GM19099 (cell line): ENCODE results near the gene DPYD.

Experiments
- POLR2A ChIP-seq: IDR thresholded peaks from 3 replicates; pipeline ENCODE4 v1.6.1; 2011; ENCODE audit warnings: low read depth; ENCODE audit not compliant: insufficient read length; ENCODE audit errors: extremely low read depth

DPYD gene

GRCh38 chr1:97919585-97920261 is 1.1 kb downstream of the DPYD start:
- TF ChIP-seq POLR2A: no peak

DNA sequence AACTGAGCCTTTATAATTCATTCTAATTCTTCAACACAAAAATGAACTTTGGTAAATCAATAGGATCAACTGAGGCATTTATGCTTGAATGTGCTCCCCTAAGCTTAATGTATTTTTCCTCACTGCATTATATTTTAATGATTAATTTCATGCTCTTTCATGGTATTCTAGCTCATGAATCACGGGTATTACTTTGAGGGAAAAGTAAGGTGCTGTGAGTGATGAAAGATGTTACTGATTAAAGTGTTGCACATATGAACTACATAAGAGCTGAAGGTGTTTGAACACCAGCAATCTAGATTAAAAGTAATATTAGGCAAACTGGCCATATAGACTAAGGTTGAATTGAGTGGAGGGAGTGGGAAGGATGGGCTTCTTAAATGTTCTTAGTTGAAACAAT is 1.9 kb downstream of the DPYD start:
- no peak for TF ChIP-seq POLR2A

DNA sequence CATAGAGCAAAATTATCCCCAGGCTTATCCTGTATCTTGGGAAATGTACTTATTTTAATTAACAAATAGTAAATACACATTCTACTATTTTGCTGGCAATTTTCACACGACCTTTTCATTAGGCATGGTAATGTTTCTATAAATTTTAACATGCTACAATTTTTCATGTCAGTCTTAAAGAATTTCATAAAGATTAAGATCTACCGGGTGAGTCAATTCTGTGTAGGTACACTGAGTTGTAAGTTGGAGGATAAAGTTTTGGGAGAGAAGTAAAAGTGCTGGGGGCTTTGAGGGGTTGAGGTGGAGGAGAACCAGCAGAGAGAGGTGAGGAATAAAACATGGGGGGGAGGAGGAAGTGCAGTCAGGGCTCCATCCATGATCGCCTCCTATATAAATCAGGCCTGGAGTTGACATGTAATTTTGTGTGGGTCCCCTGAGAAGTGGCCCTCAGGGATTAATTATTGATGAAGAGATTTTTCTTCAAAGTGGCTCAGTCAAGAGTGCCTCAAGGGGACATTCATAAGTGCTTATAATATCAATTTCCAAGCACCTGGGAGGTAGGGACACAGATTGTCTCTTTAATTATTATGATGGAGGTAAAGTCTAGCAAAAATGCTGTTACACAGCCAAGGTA is 7.2 kb downstream of the DPYD start:
- TF ChIP-seq POLR2A: no peak

DNA sequence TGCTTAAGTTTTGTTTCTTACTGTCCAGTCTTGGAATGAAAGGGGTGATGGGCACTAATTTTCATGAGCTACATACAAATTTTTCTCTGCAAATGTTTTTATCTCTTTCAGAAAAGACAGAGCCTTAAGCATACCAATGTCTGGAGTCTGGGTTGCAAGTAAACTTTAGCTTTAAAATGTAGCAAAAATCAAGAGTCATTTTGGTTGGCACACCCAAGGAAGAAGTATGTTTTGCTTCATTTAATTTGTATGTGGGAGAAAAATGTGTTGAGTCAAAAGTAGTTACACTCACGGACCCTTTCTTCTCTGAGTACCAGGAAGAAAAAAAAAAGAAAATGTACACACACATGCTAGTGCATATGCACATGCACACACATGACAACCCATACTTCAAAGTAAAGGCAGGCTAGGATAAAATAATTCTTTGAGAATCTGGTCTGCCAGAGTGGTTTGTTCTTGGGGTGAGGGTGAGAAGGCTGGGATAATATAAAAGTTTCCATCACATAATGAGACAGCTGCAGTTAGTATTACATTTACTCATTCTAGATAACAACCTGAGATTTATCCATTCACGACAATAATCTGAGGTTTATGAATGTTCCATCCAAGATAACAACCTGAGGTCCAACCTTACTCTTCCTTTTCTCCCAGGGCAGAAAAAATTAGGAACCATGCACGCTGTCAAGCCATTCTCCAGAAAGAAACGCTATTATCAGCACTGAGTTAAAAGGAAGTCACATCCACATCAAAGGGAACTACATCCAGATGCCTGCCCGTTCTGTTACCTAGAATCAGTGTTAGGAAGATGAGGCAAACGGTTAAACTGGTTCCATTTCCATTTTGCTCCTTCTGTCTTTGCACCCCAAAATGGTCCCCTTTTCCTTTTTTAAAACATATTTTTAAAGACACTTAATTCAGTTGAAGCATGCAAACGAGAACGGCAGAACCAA is 9.3 kb downstream of the DPYD start:
- no peak for TF ChIP-seq POLR2A

DNA sequence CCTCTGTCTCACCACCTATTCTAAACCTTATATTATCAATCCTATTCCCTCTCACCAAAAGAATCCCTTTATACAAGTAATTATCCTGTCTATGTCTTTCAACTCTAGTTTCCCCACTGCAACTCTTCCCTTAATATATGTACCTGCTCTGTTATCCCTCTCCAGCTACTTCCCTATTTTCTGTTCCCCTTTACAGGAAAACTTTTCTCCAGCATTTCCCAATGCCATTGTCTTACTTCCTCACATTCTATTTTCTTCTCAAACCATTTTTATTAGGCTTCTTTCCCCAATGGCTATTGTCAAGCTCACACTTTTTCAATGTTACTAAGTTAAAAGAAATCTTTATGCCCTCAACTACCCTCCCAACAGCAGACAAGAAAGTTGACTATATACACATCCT is 11.6 kb downstream of the DPYD start:
- TF ChIP-seq POLR2A: no peak

- no peak for TF ChIP-seq POLR2A
Observed at GRCh38 chr1:97907886-97908285, 12.9 kb downstream of the DPYD start.

GRCh38 chr1:97906567-97907241 is 14.1 kb downstream of the DPYD start:
- no peak for TF ChIP-seq POLR2A

DNA sequence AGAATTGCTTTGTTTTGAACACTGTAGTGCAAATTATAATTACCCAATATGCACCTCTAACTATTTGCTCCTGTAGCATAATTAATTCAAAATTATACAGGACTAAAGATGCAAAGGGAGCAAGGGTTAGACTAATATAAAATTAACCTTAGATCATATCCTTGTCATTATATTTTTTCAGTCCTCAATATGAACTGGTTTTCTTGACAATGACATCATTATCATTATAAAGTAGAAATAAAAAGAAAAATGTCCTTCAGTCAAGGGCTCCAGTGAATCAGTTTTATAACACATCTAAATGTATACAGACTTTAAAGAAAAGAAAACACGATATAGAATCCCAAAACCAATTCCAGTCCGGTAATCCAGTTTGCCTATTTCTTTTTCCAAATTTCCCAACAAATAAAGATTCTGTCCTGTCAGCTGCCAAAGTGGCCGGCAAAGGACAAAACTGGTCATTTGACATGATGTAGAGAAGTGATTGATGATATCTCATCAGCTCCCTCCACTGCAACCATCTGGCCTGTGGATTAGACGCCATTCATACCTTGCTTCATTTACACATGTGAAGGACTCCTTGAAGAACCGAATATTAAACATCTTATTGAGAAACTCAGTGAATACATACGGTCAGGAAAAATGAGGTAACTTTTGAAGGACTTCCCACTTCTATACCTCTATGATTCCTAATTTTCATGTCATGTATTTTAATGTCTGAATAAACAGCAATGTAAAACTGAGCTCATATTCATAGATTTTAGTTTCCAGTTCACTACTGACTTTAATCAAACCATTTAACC is 15.5 kb downstream of the DPYD start:
- no peak for TF ChIP-seq POLR2A

DNA sequence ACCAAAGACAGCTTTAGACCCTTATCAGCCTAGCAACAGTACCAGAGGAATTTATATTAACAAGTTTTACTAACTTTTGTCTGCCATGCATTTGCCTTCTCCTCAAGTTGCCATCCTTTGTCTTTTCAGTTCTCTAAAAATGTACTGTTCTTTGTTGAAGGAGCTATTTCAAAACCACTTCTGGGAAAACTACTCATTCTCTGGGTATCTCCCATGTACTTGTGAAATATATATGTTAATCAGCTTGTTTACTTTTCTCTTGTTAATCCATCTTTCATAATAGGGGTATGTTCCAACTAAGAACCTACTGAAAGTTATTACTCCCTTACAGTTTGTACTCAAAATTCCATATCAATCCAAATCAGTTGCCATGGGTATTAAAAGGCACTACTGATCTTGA is 16.3 kb downstream of the DPYD start:
- no peak for TF ChIP-seq POLR2A

DNA sequence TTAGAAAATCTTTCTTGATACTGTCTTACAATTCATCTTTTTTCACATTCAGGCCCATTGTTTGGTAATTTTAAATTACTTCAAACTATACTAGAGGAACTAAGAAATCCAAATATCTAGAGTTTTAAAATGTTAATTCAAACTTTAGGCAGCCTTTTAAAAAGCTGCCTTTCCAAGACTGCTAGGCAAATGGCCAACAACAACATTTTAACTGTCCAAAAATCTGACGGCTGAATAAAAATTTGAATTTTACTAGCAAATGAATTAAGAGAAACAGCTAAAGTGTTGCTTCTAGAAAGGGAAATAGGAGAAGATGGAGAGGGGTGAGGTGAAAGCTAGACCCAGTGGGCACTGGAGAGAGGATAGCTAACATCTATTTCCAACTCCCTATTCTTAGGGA is 17.2 kb downstream of the DPYD start:
- TF ChIP-seq POLR2A: no peak

DNA sequence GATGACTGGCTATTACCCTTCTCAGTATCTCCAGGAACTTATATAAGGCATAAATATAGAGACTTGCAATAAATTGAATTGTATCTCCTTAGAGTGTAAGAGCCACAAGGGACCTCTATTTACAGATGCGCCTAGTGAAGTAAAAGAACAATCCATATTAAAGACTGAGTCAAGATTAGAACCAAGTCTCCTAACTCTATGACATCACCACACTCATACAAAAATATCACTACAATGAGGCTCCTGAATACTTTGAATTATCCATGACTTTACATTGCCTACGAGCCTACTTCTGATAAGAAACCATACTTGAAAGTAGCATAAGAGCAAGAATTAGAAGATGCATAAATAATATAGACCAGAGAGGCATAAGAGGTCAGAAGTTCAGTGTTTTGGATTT is 18.8 kb downstream of the DPYD start:
- no peak for TF ChIP-seq POLR2A

DNA sequence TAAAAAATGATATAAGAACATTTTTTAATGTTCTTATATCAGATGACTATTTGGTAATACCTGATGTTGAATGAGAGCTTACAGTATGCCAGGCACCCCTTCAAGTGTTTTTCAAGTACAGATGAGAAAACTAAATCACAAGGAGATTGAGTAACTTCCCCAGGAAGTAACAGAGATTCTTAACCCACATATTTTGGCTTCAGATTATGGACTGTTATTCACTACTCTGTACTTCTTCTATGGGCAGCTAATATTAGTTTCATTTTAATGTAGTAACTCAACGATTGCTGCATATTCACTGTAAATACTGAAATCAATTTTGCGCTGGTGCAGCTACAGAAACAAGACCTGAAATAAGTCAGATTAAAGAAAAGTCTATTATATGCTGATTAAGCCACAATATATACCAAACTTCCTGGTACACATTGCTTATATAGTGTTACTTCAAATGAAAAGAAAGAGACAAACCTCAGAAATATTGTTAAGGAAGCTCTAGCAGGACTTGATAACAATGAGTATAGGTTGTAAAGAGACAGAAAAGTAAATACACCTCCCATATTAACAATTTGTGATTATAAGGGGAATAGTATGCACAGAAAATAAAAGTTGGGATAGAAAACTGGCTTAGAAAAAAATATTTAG is 19.7 kb downstream of the DPYD start:
- TF ChIP-seq POLR2A: no peak

- TF ChIP-seq POLR2A: no peak
Observed at GRCh38 chr1:97898948-97899347, 21.9 kb downstream of the DPYD start.

- no peak for TF ChIP-seq POLR2A
Observed at GRCh38 chr1:97895278-97895677, 25.6 kb downstream of the DPYD start.
